Measurements from ENCODE around the gene PROZ.

- TF ChIP-seq NR2F6 (CRISPR knock-in tag; IDR thresholded peaks at IDR 0.05), result no peak
- no peak for TF ChIP-seq MECOM (CRISPR knock-in tag; IDR thresholded peaks at IDR 0.05)
- no peak for TF ChIP-seq JUND (IDR thresholded peaks at IDR 0.05; ENCODE audit: borderline replicate concordance, low read depth, low read length)
- TF ChIP-seq JUND (tag; IDR thresholded peaks at IDR 0.05; ENCODE audit: borderline replicate concordance, low read depth, low read length), result no peak
- no peak for TF ChIP-seq PREB (CRISPR knock-in tag; IDR thresholded peaks at IDR 0.05)
- TF ChIP-seq CEBPZ (IDR thresholded peaks at IDR 0.05; ENCODE audit: borderline replicate concordance, low read depth, low read length), result no peak
- no peak for TF ChIP-seq TCF7L2 (IDR thresholded peaks at IDR 0.05; ENCODE audit: low read depth, low read length)
- TF ChIP-seq HDAC2 (IDR thresholded peaks at IDR 0.05), result no peak
- TF ChIP-seq HSF4 (CRISPR knock-in tag; IDR thresholded peaks at IDR 0.05; ENCODE audit: borderline replicate concordance), result no peak
- no peak for TF ChIP-seq RNF2 (IDR thresholded peaks at IDR 0.05)
- TF ChIP-seq GABPA (tag; conservative IDR thresholded peaks at IDR 0.05; ENCODE audit: low read depth), result no peak
Measured at GRCh38 chr13:113119166-113119821, 39.2 kb upstream of the PROZ start.

Measured in K562 (cell line).